IPS-NIHi7 (cell line): ENCODE results near the gene NUP107.
"Not testable (repeated sequence)": the region's sequence is repeated elsewhere in the genome, so short reads cannot be mapped to it uniquely, and the experiment has no call there.

Experiments
- DNase-seq: peaks from one replicate; pipeline ENCODE4 v3.0.0; 2012; ENCODE audit warnings: mixed read lengths; ENCODE audit errors: extremely low spot score

The NUP107 gene

GRCh38 chr12:68686595-68687521, at the start of gene NUP107:
Gene NUP107, plus strand, starts transcription at chr12:68686978. Its CDS starts 88 bp downstream, at chr12:68687066.
- peak; percentile 99 for DNase-seq

GRCh38 chr12:68637439-68637838, 49.3 kb upstream of the NUP107 start:
- DNase-seq: not testable (repeated sequence)

GRCh38 chr12:68638171-68638570, 48.6 kb upstream of the NUP107 start:
- no peak for DNase-seq

GRCh38 chr12:68638721-68639395, 47.9 kb upstream of the NUP107 start:
- DNase-seq: no peak

- DNase-seq: no peak
Measured at GRCh38 chr12:68639396-68639767, 47.4 kb upstream of the NUP107 start.

GRCh38 chr12:68641138-68641537, 45.6 kb upstream of the NUP107 start:
- DNase-seq: no peak

- no peak for DNase-seq
Measured at GRCh38 chr12:68646484-68646883, 40.3 kb upstream of the NUP107 start.

- DNase-seq: no peak
Measured at GRCh38 chr12:68647507-68647906, 39.3 kb upstream of the NUP107 start.

GRCh38 chr12:68648179-68648578, 38.6 kb upstream of the NUP107 start:
- no peak for DNase-seq

GRCh38 chr12:68665016-68665569, 21.7 kb upstream of the NUP107 start:
- no peak for DNase-seq

GRCh38 chr12:68667291-68667690, 19.5 kb upstream of the NUP107 start:
- no peak for DNase-seq

- DNase-seq: no peak
Measured at GRCh38 chr12:68667896-68668295, 18.9 kb upstream of the NUP107 start.

GRCh38 chr12:68671179-68671578, 15.6 kb upstream of the NUP107 start:
- no peak for DNase-seq

- no peak for DNase-seq
Measured at GRCh38 chr12:68673788-68674187, 13.0 kb upstream of the NUP107 start.

GRCh38 chr12:68674376-68674775, 12.4 kb upstream of the NUP107 start:
- DNase-seq: no peak

GRCh38 chr12:68675101-68675842, 11.5 kb upstream of the NUP107 start:
- DNase-seq: peak; percentile 8

GRCh38 chr12:68676854-68677253, 9.9 kb upstream of the NUP107 start:
- DNase-seq: not testable (repeated sequence)

GRCh38 chr12:68686262-68686594, 550 bp upstream of the NUP107 start:
- DNase-seq: no peak

GRCh38 chr12:68695454-68695853, 8.7 kb downstream of the NUP107 start:
- DNase-seq: no peak

GRCh38 chr12:68699486-68699885, 12.7 kb downstream of the NUP107 start:
- no peak for DNase-seq

GRCh38 chr12:68727776-68728175, 41.0 kb downstream of the NUP107 start:
- no peak for DNase-seq

GRCh38 chr12:68733661-68734071, 46.9 kb downstream of the NUP107 start:
- no peak for DNase-seq
